Right kidney (tissue), 1 donor: Measurements from ENCODE around the gene GRIA4.
"Not testable (repeated sequence)": the region's sequence is repeated elsewhere in the genome, so short reads cannot be mapped to it uniquely, and the experiment has no call there.

ENCODE experiments used
- DNase-seq: peaks from one replicate; pipeline ENCODE4 v3.0.0-alpha.2; 2016

The GRIA4 gene

DNA sequence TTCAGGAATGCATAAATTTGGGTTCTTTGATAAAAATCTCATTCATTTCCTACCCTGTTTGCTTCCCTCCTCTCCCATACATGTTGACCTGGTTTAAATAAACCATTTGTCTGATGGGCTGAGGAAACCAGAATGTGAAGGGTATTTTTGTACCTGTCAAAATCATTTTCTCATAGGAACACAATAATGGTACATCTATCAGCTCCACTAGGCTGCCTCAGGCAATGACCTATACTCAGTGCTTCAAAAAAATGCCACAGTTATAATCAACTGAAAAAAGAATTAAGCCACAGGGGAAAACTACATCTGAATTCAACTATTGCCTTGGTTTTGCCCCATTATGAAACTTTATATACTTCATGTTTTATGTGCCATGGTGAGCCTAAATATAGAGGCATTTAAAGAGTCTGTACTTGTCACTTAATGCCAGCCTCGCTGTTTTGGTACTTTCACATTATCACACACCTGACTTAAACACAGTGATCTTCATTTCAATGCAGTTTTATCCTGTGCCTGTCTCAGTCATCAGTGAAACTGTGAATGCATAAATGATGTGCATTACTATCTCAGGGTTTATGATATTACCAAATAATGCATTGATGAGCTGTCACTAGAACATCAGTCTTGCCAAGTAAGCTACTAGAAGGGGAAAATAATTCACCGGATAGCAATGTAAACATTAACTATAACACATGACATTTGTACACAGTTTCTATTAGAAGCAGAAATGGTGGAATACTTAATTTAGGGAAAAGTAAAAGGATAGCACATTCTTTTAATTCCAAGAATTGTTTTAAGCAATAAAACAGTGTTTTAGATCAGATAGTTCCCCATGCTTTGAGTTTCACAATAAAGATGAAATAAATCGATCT lies 319.4 kb downstream of the GRIA4 start:
- no peak for DNase-seq

DNA sequence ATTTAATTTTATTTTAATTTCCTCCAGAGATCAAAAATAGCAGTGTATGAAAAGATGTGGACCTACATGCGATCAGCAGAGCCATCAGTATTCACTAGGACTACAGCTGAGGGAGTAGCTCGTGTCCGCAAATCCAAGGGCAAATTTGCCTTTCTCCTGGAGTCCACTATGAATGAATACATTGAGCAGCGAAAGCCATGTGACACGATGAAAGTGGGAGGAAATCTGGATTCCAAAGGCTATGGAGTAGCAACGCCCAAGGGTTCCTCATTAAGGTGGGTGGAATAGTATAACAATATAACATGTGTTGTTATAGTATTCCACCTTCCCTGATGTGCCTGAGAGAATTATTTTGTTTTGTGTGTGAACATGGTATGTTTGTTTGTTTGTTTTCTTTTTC lies 323.8 kb downstream of the GRIA4 start:
- no peak for DNase-seq

- no peak for DNase-seq
These were observed 325.9 kb downstream of the GRIA4 start for GRCh38 chr11:105935791-105936190.

DNA sequence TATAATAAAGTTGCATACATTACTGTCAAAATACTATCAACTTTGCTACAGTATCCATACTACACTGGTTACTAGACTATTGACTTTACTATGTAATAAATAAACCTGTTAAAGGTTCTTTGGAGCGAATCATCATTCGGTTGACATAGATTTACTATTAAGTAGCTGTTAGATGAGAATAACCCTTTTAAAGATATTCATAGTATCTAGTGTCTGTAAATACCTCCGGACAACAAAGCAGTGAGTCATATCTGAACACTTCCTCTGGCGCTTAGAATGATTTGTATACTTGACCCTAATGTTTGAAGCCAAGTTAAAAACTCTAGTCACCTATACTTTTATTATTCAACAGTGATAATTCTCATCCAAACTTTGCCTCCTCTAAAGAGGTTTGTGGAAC lies 327.5 kb downstream of the GRIA4 start:
- no peak for DNase-seq

- no peak for DNase-seq
These were observed 327.9 kb downstream of the GRIA4 start for GRCh38 chr11:105937738-105938137.

- DNase-seq: no peak
These were observed 333.0 kb downstream of the GRIA4 start for GRCh38 chr11:105942921-105943320.

DNA sequence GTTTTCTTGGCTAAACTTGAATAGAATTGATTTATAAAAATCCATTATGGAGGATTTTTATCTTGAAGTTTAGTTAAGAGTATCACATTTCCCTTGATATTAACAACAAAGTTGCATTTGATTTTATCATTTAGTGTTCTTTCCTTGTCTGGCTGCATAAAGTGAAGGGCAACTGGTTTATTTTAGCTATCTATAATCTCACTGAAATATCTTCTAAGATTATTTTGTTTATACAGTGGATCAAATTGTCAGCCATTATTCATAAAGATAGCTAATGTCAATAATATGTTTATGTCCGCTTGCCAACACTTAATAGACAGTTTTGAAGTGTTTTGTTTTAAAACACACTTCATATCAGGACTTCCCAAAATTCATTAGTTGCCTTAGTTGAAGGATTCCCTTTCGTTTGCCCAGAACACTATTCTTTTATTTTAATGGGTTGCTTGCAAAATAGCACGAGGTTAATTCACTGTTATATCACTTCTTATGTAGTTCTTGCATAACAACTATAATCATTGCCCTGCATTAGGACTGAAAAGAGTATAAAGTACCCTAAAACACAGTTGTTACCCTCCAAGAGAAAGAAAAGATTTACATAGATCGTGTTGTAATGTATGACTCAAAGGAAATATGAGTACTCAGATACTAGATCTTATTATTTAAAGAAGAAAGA lies 339.2 kb downstream of the GRIA4 start:
- no peak for DNase-seq

GRCh38 chr11:105953886-105954285 lies 344.0 kb downstream of the GRIA4 start:
- DNase-seq: no peak

- no peak for DNase-seq
These were observed 350.7 kb downstream of the GRIA4 start for GRCh38 chr11:105960252-105961245.

- no peak for DNase-seq
These were observed 358.3 kb downstream of the GRIA4 start for GRCh38 chr11:105968021-105968697.

DNA sequence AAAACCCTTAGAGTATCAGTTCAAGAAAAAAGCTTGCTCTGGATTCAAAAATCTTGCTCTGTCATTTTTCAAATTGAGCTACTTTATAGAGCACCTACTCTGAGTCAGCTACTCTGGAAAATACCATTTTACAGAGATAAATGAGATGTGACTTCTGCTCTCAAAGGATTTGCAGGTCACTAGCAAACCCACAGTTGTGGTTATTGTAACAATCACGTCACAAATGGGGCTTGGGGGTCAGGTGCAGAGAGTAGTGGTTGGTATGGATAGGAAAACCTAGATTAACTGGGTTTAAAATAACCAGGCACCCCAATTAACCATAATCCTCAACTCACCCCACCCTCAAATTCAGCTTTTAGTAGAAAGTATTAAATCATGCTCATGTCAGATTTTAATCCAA lies 359.9 kb downstream of the GRIA4 start:
- DNase-seq: no peak

- no peak for DNase-seq
These were observed 365.3 kb downstream of the GRIA4 start for GRCh38 chr11:105975128-105975527.

DNA sequence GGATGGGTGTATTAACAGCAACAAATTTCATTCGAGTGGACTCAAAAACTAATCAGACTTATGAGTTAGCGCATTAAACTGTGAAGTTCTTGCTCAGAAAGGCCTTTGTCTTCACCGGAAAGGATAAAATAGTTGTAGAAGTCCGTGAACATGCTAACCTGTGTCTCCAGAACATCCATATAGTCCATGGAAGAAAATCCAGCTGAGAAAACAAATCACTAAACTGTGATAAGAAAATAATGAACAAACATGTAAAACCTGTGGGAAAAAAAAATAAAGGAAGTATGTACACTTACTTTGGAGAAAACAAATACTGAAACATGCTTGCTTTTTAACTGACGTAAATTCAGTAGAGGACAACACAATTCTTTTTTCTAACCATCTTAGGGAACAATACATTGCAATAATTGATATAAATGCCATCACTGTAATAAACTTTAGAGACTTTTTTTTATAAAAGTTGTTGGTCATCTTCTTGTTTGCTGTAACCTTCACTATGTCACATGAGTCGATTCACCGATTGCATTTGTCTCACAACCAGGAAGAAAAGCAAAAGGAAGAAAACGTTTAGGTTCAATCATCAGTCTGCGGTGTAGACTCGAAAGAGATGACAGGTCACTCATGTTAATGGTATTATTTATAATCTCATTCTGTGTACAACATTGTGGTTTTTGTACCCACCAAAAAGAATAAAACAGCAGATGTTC lies 370.3 kb downstream of the GRIA4 start:
- no peak for DNase-seq

GRCh38 chr11:105986554-105986953 lies 376.7 kb downstream of the GRIA4 start:
- no peak for DNase-seq

GRCh38 chr11:105988197-105988596 lies 378.3 kb downstream of the GRIA4 start:
- no peak for DNase-seq

DNA sequence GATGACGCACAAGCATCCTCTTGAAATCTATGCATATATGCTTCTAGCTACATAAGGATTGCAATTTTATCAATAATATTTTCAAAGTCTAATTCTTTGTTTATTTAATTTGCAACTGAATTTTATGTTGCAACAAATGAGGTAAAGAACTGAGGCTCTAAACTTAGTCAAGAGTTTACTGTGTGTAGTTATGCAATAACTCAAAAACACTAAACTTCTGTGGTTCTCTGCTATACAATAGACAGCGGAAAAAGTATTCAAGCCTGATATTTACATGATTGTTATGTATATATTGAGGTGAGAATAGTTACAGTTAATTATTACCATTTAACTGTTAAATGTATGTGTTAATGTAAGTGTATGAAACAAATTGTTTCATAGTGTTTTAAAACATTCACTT lies 379.3 kb downstream of the GRIA4 start:
- no peak for DNase-seq

- DNase-seq: no peak
These were observed 382.0 kb downstream of the GRIA4 start for GRCh38 chr11:105991888-105992287.

DNA sequence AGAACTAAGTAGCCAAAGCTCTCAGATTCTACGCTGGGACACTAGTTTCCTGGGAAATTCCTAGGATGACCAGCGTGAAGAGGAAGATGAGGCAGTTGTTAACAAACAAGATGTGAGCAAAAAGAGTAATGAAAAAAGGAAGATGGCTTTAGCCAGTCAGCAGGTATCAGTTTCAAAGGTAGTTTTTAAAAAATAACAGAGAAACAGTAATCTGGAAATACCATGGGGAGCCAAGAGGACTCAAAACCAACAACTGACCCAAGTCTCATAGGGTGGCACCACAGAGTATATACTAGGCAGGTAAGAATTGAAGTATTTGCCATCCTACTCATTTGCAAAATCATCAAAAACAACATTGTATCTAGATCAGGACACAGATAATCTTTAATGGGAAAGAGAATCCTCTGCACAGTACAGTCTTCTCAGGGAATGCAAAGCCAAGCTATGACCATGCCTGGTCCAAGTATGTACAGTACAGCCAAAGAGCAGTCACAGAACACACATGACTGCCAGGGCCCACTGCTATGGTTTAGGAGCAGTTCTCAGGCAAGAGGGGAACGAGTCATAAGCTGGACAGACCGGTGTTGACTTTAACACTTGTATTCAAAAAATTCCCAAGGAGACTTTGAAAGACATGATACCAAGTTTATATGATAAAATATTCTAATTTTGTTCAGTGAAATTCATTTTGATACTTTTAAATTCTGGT lies 391.6 kb downstream of the GRIA4 start:
- no peak for DNase-seq

- not testable (repeated sequence) for DNase-seq
These were observed 393.2 kb downstream of the GRIA4 start for GRCh38 chr11:106003094-106003493.

GRCh38 chr11:106011481-106011880 lies 401.6 kb downstream of the GRIA4 start:
- DNase-seq: no peak

GRCh38 chr11:106012744-106013143 lies 402.9 kb downstream of the GRIA4 start:
- no peak for DNase-seq
